GM21390 (cell line): ENCODE results near the gene COLEC12.

Source experiments
- ATAC-seq: cut with Tn5 transposase; IDR thresholded peaks from one replicate; pipeline ENCODE4 v1.9.1; 2021; ENCODE audit not compliant: unreplicated experiment

The COLEC12 gene

DNA sequence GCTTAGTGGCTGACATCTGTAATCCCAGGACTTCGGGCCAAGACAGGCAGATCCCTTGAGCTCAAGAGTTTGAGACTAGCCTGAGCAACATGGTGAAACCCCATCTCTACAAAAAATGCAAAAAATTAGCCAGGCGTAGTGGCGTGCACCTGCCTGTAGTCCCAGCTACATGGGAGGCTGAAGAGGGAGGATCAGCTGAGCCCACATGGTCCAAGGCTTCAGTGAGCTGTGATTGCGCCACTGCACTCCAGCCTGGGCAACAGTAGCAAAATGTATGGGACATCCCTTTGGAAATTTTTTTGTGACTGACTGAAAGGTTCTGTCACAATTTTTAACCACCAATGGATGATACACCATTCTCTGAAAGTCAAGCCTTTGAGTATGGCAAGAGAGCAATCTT, 6.3 kb upstream of the COLEC12 start:
- ATAC-seq: no peak

- ATAC-seq: no peak
Observed at GRCh38 chr18:506264-506663, 5.8 kb upstream of the COLEC12 start.

DNA sequence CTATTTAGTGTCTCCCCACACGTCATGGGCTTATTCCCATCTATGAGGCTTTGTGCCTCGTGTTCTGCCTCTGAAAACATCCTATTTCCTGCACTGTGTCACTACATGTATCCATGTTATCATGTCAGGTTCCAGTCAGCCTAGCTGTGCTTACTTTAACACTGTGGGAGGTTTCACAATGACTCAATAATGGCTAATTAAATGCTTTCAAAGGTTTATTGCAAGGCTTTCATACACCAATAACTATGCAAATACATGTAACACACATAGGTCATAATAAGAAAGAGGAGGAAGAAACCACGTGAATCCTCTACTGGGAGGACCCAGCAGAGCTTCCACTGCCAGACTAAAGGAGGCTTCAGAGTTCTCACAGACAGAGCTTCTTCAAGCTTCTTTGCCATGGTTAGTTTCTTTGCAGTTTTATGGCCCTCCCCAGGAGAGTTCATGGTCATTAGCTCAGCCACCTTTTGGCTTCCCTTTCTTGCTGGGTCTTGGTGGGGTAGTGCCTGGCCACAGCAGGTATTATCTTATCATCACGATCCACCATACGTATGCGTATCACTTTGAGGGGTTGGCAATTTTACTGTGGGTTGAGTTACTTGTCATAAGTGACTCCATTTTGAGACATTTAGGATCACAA, 5.1 kb upstream of the COLEC12 start:
- peak; percentile 95 for ATAC-seq

GRCh38 chr18:501406-501714, 859 bp upstream of the COLEC12 start:
- no peak for ATAC-seq

GRCh38 chr18:499776-500631, 497 bp downstream of the COLEC12 start:
- no peak for ATAC-seq

- ATAC-seq: no peak
Observed at GRCh38 chr18:498931-499775, 1.3 kb downstream of the COLEC12 start.

DNA sequence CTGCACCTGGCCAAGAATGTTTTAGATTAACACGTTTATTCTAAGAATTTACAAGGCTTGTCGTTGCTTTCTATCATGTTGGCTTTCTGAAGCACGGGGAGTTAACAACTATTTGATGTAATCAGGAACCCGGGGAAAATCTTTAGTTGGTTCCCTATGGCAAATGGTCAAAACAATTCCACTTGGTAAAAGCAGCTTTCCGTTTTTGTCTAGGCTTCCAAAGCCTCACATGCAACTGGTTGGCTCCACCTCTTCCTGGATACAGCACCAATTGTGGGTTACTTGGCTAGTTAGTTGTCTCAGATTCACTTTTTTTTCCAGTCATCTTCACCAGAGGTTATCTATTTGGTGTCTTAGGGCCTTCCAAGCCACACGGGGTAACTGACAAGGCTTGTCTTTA, 2.8 kb downstream of the COLEC12 start:
- no peak for ATAC-seq

DNA sequence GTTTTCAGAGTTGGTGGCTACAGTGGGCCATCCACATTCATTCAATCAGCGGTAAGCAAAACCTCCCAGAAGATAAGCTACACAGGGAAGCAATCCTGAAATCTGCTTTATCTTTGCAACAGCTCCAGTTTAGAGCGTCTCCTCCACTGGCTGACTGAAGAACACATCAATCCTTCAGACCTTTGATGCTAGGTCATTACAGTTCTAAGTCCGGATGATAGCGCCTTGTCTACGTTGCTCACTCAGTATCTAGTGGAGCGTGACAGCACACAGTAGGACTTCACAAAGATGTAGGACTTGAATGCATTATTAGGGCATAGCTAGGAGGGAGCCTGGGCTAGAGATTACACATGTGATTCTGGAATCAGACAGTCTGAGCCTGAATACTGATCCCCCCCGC, 5.0 kb downstream of the COLEC12 start:
- ATAC-seq: no peak

- no peak for ATAC-seq
Observed at GRCh38 chr18:495017-495416, 5.5 kb downstream of the COLEC12 start.

- no peak for ATAC-seq
Observed at GRCh38 chr18:493986-494983, 6.2 kb downstream of the COLEC12 start.

DNA sequence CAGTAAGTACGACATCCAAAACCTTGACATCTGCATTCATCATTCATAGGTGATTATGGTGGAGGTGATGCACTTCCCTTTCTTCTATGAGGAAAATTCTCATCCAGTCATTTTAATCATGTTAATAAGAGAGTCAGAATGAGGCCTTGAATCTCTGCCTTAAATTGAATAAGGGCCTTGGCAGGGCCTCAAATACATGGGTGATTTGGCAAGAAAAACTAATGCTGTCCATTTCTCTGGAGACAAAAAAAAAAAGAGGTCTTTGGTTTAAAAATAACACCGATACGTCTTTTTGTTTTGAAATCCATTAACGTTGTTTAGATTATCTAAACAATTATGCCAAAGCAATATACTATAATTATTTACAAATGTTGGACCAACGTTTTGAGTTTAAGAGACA, 8.1 kb downstream of the COLEC12 start:
- no peak for ATAC-seq

GRCh38 chr18:490624-491023, 9.9 kb downstream of the COLEC12 start:
- ATAC-seq: no peak

- no peak for ATAC-seq
Observed at GRCh38 chr18:490024-490366, 10.5 kb downstream of the COLEC12 start.

DNA sequence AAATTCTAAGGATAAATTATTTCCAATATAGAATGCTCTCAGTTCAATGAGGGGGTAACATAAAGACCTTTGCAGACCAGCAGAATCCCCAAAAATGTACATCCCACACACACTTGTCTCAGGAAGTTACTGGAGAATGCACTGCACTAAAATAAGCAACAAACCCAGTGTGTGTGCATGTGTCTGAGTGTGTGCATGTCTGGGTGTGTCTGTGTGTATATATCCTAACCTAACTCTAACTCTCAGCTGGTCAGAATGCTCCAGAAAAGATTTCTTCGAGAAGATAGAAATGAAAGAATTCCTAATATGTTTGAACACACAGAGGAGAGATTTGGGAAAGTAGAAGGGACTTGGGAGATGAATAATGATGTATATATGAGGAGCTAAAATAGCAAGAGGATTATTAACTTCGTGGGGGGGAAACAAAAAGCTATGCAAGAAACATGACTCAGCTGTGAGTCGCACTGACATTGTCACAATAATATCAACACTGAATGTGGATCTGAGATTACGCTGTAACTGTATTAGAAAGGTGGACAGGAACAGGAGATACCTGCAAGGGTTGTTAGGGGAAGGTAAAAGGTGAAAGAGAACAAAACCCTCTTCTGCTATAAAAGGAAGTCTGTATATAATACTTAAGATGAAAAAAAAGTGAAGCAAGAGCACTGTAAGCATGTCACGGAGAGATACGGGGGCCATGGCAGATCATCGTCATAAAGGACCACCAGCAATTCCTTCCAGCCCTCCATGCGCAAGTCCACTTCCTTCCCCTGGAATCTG, 11.1 kb downstream of the COLEC12 start:
- no peak for ATAC-seq

- ATAC-seq: no peak
Observed at GRCh38 chr18:486929-487740, 13.4 kb downstream of the COLEC12 start.

DNA sequence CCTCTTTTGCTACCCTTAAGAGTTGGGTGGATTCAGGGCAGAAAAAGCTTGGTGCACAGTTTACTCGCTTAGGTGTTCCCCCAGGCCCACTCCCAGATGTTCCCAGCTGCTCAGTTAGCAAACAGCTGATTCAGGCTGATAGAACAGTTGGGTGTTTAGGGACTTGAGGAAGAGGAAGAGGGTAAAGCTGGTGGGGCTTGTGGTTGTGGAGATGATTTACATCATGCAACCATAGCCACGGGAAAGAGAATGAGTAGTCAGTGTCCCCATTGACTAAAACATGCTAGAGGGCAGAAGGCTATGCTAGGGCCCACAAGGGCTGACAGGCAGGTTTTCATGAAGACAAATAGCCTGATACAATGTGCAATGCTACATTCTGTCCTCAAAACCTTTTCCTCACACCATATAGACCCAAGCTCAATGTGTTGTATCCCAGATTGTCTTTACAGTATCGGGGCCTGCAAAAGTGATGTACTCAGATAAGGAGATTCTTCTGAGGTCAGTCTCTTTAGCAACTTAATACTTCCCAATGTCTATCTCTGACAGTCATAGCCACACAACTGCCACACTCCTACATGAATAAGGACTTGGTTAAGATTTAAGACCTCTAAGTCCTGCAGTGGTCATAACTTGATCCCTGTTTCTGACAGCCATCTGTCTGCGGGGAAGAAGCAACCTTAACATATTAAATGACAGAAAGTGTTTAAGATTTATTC, 15.6 kb downstream of the COLEC12 start:
- no peak for ATAC-seq

GRCh38 chr18:478681-479080, 21.8 kb downstream of the COLEC12 start:
- no peak for ATAC-seq

DNA sequence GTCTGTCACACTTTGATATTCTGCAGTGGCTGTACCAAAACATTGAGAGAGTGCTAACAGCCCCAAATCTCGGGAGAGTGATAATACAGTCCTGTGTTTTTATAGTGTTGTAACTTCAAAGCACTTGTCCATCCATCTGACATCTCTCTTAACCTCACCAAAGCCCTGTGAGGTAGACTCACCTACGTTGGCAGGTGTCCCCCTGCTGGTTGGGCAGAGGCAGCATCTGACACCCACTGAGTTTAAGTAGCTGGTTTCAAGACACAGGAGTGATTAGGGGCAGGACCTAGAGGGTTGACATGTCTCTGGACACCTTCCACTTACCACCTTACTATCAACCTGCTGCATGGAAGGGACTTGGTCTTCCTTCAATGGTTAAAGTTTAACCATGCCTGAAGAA, 22.9 kb downstream of the COLEC12 start:
- no peak for ATAC-seq
